Activated CD4-positive, alpha-beta T cell treated with anti-CD3 and anti-CD28 coated beads for 36 hours (primary cell): ENCODE results near the gene VSTM1. TPM values are rescaled to one million over a fixed set of nuclear protein-coding genes. Genes with fewer than 3 reads are reported as not detected.

Experiments
- ATAC-seq: fragments of 200-7000 bp; cut with Tn5 transposase; one replicate; pipeline ENCODE4 v1.10.0; 2021; ENCODE audit warnings: mild to moderate bottlenecking, moderate library complexity
- CTCF ChIA-PET: fragments of 350-600 bp; sonication (Branson Sonifier 250); formaldehyde crosslinking; loops from one replicate; lab custom pipeline; 2021; ENCODE audit warnings: antibody characterized with exemption; lab: Charles Lee
- POLR2A ChIA-PET: fragments of 350-600 bp; sonication (Branson Sonifier 250); formaldehyde crosslinking; loops from one replicate; lab custom pipeline; 2021; ENCODE audit warnings: antibody characterized with exemption, inconsistent platforms; lab: Charles Lee
- DNase-seq: peaks from one replicate; pipeline ENCODE4 v3.0.0-alpha.2; 2020
- H3K27ac Mint-ChIP-seq: one replicate; pipeline ENCODE4 v1.8.0; 2021; ENCODE audit warnings: mixed read lengths
- H3K27me3 Mint-ChIP-seq: one replicate; pipeline ENCODE4 v1.8.0; 2021; ENCODE audit warnings: mixed read lengths
- H3K36me3 Mint-ChIP-seq: one replicate; pipeline ENCODE4 v1.8.0; 2021; ENCODE audit warnings: low read depth, mixed read lengths
- H3K4me1 Mint-ChIP-seq: one replicate; pipeline ENCODE4 v1.8.0; 2021; ENCODE audit warnings: mixed read lengths
- H3K4me3 Mint-ChIP-seq: one replicate; pipeline ENCODE4 v1.8.0; 2021; ENCODE audit warnings: mild to moderate bottlenecking, moderate library complexity, mixed read lengths
- H3K9me3 Mint-ChIP-seq: one replicate; pipeline ENCODE4 v1.8.0; 2021; ENCODE audit warnings: low read depth, mixed read lengths
- intact Hi-C, 2 experiments: fragments of 100-400 bp; cut with DNase I in 1 of 2; cut with micrococcal nuclease in 1 of 2; formaldehyde crosslinking; loops; one replicate each; pipeline versions ENCODE4 v1.14.2 to v1.15.1; 2022 to 2024; cut with DNase I, micrococcal nuclease
- total RNA-seq, 2 experiments: library from RNA; stranded (reverse); gene quantifications; one replicate each; pipeline ENCODE4 v1.2.3, GENCODE V29; 2021

VSTM1 gene
- total RNA-seq, 2 experiments from 2014 or later = not detected

DNA sequence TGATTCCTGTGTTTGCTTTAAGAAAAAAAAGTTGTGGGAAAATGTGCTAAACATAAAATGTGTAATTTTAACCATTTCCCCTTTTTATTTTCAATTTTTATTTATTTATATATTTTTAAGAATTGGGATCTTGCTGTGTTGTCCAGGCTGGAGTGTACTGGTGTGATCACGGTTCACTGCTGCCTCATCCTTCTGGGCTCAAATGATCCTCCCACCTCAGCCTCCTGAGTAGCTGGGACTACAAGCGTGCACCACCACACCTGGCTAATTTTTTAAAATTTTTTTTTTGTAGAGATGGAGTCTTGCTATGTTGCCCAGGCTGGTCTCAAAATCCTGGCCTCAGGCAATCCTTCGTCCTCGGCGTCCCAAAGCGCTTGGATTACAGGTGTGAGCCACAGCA, 53.2 kb downstream of the VSTM1 start:
- ChIA-PET POLR2A (no interaction called here), CTCF (interaction anchor here (1.2 kb wide), 1 partner anchor 135 kb away, joined by 4 read pairs; no protein-coding TSS in a partner anchor)
- intact Hi-C loops = no loop called here
- Mint-ChIP-seq H3K9me3 (no peaks in the 10 kb centered on the region), H3K4me3 (no peak overlapping the region), H3K27ac (no peak overlapping the region), H3K4me1 (no peaks in the 10 kb centered on the region), H3K36me3 (no peaks in the 10 kb centered on the region), H3K27me3 (peaks cover 17% of the 10 kb centered on the region)
- no peak for ATAC-seq
- no peak for DNase-seq

DNA sequence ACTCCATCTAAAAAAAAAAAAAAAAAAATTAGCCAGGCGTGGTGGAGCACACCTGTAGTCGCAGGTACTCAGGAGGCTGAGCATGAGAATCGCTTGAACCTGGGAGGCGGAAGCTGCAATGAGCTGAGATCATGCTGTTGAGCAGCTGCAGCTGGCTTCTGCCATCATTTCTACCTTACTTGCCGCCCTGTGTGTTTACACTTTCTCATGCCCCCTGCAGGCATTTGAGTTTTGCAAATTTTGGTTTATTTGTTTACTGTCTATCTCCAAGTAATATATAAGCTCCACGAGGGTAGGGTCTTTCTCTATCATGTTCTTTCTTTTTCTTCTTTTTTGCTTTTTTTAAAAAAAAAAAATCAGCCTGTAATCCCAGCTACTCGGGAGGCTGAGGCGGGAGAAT, 54.3 kb downstream of the VSTM1 start:
- CTCF ChIA-PET = interaction anchor here (1.0 kb wide), 1 partner anchor 18 kb away, joined by 3 read pairs; no protein-coding TSS in a partner anchor
- H3K27ac Mint-ChIP-seq = no peak overlapping the region
- intact Hi-C loops = no loop called here
- no peaks in the 10 kb centered on the region for H3K9me3 Mint-ChIP-seq
- no peak overlapping the region for H3K4me3 Mint-ChIP-seq
- POLR2A ChIA-PET = no interaction called here
- no peak for ATAC-seq
- no peak for DNase-seq
- no peaks in the 10 kb centered on the region for H3K36me3 Mint-ChIP-seq
- H3K27me3 Mint-ChIP-seq = peaks cover 15% of the 10 kb centered on the region
- H3K4me1 Mint-ChIP-seq = no peaks in the 10 kb centered on the region

- Mint-ChIP-seq H3K36me3 (no peaks in the 10 kb centered on the region), H3K4me1 (no peaks in the 10 kb centered on the region), H3K27ac (no peak overlapping the region), H3K27me3 (peaks cover 26% of the 10 kb centered on the region), H3K9me3 (no peaks in the 10 kb centered on the region), H3K4me3 (no peak overlapping the region)
- no peak for ATAC-seq
- intact Hi-C loops = no loop called here
- ChIA-PET POLR2A (no interaction called here), CTCF (no interaction called here)
- no peak for DNase-seq
Observed at GRCh38 chr19:54002495-54003315, 61.0 kb downstream of the VSTM1 start.

DNA sequence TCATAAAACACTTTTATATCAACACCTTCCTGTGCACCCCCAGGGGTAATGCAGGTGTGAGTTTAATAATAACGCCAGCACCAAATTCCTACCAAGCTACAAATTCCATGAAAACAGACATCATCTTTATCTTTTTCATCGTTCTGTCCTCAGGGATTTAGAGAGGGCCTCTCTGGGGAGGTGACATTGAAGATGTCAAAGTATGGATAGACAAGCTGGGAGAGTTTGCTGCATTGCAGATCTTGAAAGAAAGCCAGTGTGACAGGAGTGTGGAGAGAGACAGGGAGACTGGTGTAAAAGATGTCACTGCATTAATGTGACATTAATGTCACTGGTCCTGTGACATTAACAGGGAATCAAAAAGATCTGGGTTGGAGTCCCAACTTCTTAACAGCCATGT, 62.2 kb downstream of the VSTM1 start:
- H3K36me3 Mint-ChIP-seq = no peaks in the 10 kb centered on the region
- no peak overlapping the region for H3K4me3 Mint-ChIP-seq
- intact Hi-C loops = no loop called here
- peaks cover 28% of the 10 kb centered on the region for H3K27me3 Mint-ChIP-seq
- DNase-seq = no peak
- no peak overlapping the region for H3K27ac Mint-ChIP-seq
- CTCF ChIA-PET = no interaction called here
- no peaks in the 10 kb centered on the region for H3K4me1 Mint-ChIP-seq
- no peaks in the 10 kb centered on the region for H3K9me3 Mint-ChIP-seq
- no peak for ATAC-seq
- POLR2A ChIA-PET = no interaction called here

GRCh38 chr19:53999694-54000093, 64.0 kb downstream of the VSTM1 start:
- H3K9me3 Mint-ChIP-seq = no peaks in the 10 kb centered on the region
- no peaks in the 10 kb centered on the region for H3K36me3 Mint-ChIP-seq
- ChIA-PET POLR2A (no interaction called here), CTCF (no interaction called here)
- H3K27me3 Mint-ChIP-seq = peaks cover 37% of the 10 kb centered on the region
- intact Hi-C loops = no loop called here
- no peak overlapping the region for H3K27ac Mint-ChIP-seq
- no peak overlapping the region for H3K4me3 Mint-ChIP-seq
- ATAC-seq (no peak), DNase-seq (no peak)
- no peaks in the 10 kb centered on the region for H3K4me1 Mint-ChIP-seq

GRCh38 chr19:53998223-53998622, 65.5 kb downstream of the VSTM1 start:
- CTCF ChIA-PET = no interaction called here
- H3K36me3 Mint-ChIP-seq = no peaks in the 10 kb centered on the region
- H3K4me1 Mint-ChIP-seq = no peaks in the 10 kb centered on the region
- intact Hi-C loops = no loop called here
- no peak overlapping the region for H3K27ac Mint-ChIP-seq
- DNase-seq (no peak), ATAC-seq (no peak)
- POLR2A ChIA-PET = no interaction called here
- no peak overlapping the region for H3K4me3 Mint-ChIP-seq
- H3K9me3 Mint-ChIP-seq = no peaks in the 10 kb centered on the region
- peaks cover 49% of the 10 kb centered on the region for H3K27me3 Mint-ChIP-seq

GRCh38 chr19:53994811-53995210, 68.9 kb downstream of the VSTM1 start:
- Mint-ChIP-seq H3K36me3 (no peaks in the 10 kb centered on the region), H3K27ac (no peak overlapping the region), H3K4me3 (no peak overlapping the region), H3K4me1 (peaks cover 5% of the 10 kb centered on the region), H3K27me3 (peaks cover 44% of the 10 kb centered on the region), H3K9me3 (no peaks in the 10 kb centered on the region)
- POLR2A ChIA-PET = no interaction called here
- ATAC-seq (no peak), DNase-seq (no peak)
- intact Hi-C loops = no loop called here
- CTCF ChIA-PET = interaction anchor here (0.6 kb wide), 1 partner anchor 221 kb away, joined by 3 read pairs; no protein-coding TSS in a partner anchor

DNA sequence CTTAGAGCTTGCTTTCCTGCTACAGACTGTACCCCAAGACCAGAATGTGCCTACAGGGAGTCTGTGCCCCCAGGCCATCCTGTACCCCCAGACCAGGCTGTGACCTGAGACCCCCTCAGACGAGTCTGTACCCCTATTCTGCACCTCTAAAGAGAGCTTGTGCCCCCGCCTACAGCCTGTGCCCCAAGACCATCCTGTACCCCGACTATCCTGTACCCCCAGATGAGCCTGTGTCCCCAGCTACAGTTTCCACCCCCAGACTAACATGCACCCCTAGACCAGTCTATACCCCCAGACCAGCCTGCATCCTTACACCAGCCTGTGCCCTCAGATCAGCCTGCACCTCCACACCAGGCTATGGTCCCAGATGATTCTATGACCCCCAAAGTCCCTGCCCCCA, 70.2 kb downstream of the VSTM1 start:
- H3K27ac Mint-ChIP-seq = no peak overlapping the region
- CTCF ChIA-PET = interaction anchor here (0.8 kb wide), 1 partner anchor 200 kb away, joined by 4 read pairs; no protein-coding TSS in a partner anchor

DNA sequence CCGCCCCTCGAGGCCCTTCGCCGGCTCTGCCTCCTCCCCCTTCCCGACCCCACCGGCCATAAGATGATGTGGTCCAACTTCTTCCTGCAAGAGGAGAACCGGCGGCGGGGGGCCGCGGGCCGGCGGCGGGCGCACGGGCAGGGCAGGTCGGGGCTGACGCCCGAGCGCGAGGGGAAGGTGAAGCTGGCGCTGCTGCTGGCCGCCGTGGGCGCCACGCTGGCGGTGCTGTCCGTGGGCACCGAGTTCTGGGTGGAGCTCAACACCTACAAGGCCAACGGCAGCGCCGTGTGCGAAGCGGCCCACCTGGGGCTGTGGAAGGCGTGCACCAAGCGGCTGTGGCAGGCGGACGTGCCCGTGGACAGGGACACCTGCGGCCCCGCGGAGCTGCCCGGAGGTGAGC, 70.9 kb downstream of the VSTM1 start:
- CTCF ChIA-PET = interaction anchor here (0.8 kb wide), 1 partner anchor 200 kb away, joined by 4 read pairs; no protein-coding TSS in a partner anchor
- no peak for DNase-seq
- Mint-ChIP-seq H3K9me3 (no peaks in the 10 kb centered on the region), H3K27ac (no peak overlapping the region), H3K27me3 (peaks cover 40% of the 10 kb centered on the region), H3K4me3 (no peak overlapping the region), H3K36me3 (no peaks in the 10 kb centered on the region), H3K4me1 (peaks cover 5% of the 10 kb centered on the region)
- intact Hi-C loops = no loop called here
- POLR2A ChIA-PET = no interaction called here
- ATAC-seq = no peak

More for the DNA sequence above, 70.2 kb downstream of the VSTM1 start:
- intact Hi-C loops = no loop called here
- Mint-ChIP-seq H3K27me3 (peaks cover 40% of the 10 kb centered on the region), H3K36me3 (no peaks in the 10 kb centered on the region), H3K4me1 (peaks cover 5% of the 10 kb centered on the region), H3K4me3 (no peak overlapping the region), H3K9me3 (no peaks in the 10 kb centered on the region)
- DNase-seq = no peak
- POLR2A ChIA-PET = no interaction called here
- no peak for ATAC-seq

GRCh38 chr19:53992211-53992610, 71.5 kb downstream of the VSTM1 start:
- DNase-seq (no peak), ATAC-seq (no peak)
- H3K9me3 Mint-ChIP-seq = no peaks in the 10 kb centered on the region
- intact Hi-C loops = no loop called here
- peaks cover 39% of the 10 kb centered on the region for H3K27me3 Mint-ChIP-seq
- ChIA-PET POLR2A (no interaction called here), CTCF (no interaction called here)
- no peak overlapping the region for H3K4me3 Mint-ChIP-seq
- H3K27ac Mint-ChIP-seq = no peak overlapping the region
- H3K4me1 Mint-ChIP-seq = peaks cover 5% of the 10 kb centered on the region
- H3K36me3 Mint-ChIP-seq = no peaks in the 10 kb centered on the region

GRCh38 chr19:53991224-53992113, 72.2 kb downstream of the VSTM1 start, which contains the start of gene CACNG6:
Gene CACNG6 (plus strand): TSS chr19:53991637. CDS start chr19:53992878, 1,241 bp downstream.
- Mint-ChIP-seq H3K36me3 (no peaks in the 10 kb centered on the region), H3K27ac (no peak within 1 kb of the TSS), H3K4me3 (no peak within 1 kb of the TSS), H3K4me1 (peaks cover 5% of the 10 kb centered on the region), H3K27me3 (peaks cover 38% of the 10 kb centered on the region), H3K9me3 (no peaks in the 10 kb centered on the region)
- DNase-seq (no peak), ATAC-seq (no peak)
- ChIA-PET CTCF (no interaction called here), POLR2A (no interaction called here)
- intact Hi-C loops = no loop called here
